ENCODE measurements around the gene TEKT3.

DNA sequence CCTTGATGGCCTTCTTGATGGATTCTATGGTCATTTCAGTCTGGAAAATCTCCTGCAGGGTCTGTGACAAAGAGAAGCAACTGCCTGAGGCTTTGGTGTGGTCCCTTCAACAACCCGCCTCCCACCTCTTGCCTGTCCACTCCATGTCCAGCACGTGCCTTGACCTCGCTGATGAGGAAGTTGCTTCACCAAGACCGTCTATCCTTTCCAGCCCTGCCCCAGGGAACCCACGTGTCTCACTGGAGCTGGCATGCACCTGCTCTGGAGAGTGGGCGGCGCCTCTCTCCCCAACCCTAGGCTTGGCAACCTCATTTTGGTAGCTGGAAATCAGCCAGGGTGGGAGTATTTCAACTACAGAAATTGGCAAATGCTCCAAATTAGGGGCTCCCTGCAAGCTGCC, 32.6 kb downstream of the TEKT3 start:
- TF ChIP-seq POLR2AphosphoS5 (IDR thresholded peaks at IDR 0.05) (no peak), EP300 (IDR thresholded peaks at IDR 0.05) (no peak)
- TF ChIP-seq, protein P1, sequence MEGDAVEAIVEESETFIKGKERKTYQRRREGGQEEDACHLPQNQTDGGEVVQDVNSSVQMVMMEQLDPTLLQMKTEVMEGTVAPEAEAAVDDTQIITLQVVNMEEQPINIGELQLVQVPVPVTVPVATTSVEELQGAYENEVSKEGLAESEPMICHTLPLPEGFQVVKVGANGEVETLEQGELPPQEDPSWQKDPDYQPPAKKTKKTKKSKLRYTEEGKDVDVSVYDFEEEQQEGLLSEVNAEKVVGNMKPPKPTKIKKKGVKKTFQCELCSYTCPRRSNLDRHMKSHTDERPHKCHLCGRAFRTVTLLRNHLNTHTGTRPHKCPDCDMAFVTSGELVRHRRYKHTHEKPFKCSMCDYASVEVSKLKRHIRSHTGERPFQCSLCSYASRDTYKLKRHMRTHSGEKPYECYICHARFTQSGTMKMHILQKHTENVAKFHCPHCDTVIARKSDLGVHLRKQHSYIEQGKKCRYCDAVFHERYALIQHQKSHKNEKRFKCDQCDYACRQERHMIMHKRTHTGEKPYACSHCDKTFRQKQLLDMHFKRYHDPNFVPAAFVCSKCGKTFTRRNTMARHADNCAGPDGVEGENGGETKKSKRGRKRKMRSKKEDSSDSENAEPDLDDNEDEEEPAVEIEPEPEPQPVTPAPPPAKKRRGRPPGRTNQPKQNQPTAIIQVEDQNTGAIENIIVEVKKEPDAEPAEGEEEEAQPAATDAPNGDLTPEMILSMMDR (IDR thresholded peaks at IDR 0.05), result no peak
